ENCODE data around the gene ALKBH2.

- TF ChIP-seq POLR2AphosphoS5 (IDR thresholded peaks at IDR 0.05) (no peak), CTCF (IDR thresholded peaks at IDR 0.05) (no peak)
These were observed 7.7 kb downstream of the ALKBH2 start for GRCh38 chr12:109085590-109085989.
